HEK293 (cell line): Measurements from ENCODE around the gene RAB3GAP2.

Experiments used
- BCL11B ChIP-seq: fragments of 450-650 bp; formaldehyde crosslinking; IDR thresholded peaks from 2 replicates; pipeline ENCODE4 v1.5.1; 2016; ENCODE audit warnings: low read depth, missing biosample characterization, missing genetic modification characterization
- YY1 ChIP-seq: fragments of 450-650 bp; formaldehyde crosslinking; IDR thresholded peaks from 2 replicates; pipeline ENCODE4 v1.5.1; 2018; ENCODE audit warnings: missing biosample characterization, missing genetic modification characterization
- ZNF302 ChIP-seq: fragments of 450-650 bp; formaldehyde crosslinking; IDR thresholded peaks from 2 replicates; pipeline ENCODE4 v1.5.1; 2016; ENCODE audit warnings: missing biosample characterization, missing genetic modification characterization, low read depth
- ZNF311 ChIP-seq: fragments of 450-650 bp; formaldehyde crosslinking; IDR thresholded peaks from 2 replicates; pipeline ENCODE4 v1.5.1; 2017; ENCODE audit warnings: missing biosample characterization, missing genetic modification characterization, borderline replicate concordance
- ZNF394 ChIP-seq: fragments of 450-650 bp; formaldehyde crosslinking; IDR thresholded peaks from 2 replicates; pipeline ENCODE4 v1.5.1; 2016; ENCODE audit warnings: missing biosample characterization, missing genetic modification characterization, mild to moderate bottlenecking, moderate library complexity, borderline replicate concordance
- ZNF501 ChIP-seq: fragments of 450-650 bp; formaldehyde crosslinking; IDR thresholded peaks from 2 replicates; pipeline ENCODE4 v1.5.1; 2016; ENCODE audit warnings: missing biosample characterization, missing genetic modification characterization
- TF ChIP-seq, protein P1 (sequence below): fragments of 450-650 bp; formaldehyde crosslinking; IDR thresholded peaks from 2 replicates; pipeline ENCODE4 v1.5.1; 2016; ENCODE audit warnings: missing biosample characterization, missing genetic modification characterization
- TF ChIP-seq, protein P2 (sequence below): fragments of 450-650 bp; formaldehyde crosslinking; IDR thresholded peaks from 2 replicates; pipeline ENCODE4 v1.5.1; 2016; ENCODE audit warnings: missing biosample characterization, missing genetic modification characterization

DNA sequence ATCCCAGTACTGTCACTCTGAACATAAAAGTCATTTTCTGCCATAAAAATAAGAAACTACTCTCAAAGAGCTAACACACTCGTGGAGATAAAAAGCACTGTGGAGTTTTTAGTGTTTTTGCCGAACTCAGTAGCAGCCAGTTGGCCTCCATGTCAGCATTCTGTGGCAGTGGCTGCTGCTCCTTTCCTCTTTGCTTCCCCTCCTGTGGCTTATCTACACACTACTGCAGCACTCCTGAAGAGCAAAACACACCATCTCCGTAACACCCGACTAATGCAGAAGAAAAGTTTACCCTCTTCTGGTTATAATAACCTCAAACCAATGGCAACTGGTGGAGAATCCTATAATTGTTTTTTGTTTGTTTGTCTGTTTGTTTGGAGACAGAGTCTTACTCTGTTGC, 44.9 kb downstream of the RAB3GAP2 start:
- TF ChIP-seq, protein P1, sequence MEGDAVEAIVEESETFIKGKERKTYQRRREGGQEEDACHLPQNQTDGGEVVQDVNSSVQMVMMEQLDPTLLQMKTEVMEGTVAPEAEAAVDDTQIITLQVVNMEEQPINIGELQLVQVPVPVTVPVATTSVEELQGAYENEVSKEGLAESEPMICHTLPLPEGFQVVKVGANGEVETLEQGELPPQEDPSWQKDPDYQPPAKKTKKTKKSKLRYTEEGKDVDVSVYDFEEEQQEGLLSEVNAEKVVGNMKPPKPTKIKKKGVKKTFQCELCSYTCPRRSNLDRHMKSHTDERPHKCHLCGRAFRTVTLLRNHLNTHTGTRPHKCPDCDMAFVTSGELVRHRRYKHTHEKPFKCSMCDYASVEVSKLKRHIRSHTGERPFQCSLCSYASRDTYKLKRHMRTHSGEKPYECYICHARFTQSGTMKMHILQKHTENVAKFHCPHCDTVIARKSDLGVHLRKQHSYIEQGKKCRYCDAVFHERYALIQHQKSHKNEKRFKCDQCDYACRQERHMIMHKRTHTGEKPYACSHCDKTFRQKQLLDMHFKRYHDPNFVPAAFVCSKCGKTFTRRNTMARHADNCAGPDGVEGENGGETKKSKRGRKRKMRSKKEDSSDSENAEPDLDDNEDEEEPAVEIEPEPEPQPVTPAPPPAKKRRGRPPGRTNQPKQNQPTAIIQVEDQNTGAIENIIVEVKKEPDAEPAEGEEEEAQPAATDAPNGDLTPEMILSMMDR (tag by site-specific recombination), result no peak
- TF ChIP-seq, protein P2, sequence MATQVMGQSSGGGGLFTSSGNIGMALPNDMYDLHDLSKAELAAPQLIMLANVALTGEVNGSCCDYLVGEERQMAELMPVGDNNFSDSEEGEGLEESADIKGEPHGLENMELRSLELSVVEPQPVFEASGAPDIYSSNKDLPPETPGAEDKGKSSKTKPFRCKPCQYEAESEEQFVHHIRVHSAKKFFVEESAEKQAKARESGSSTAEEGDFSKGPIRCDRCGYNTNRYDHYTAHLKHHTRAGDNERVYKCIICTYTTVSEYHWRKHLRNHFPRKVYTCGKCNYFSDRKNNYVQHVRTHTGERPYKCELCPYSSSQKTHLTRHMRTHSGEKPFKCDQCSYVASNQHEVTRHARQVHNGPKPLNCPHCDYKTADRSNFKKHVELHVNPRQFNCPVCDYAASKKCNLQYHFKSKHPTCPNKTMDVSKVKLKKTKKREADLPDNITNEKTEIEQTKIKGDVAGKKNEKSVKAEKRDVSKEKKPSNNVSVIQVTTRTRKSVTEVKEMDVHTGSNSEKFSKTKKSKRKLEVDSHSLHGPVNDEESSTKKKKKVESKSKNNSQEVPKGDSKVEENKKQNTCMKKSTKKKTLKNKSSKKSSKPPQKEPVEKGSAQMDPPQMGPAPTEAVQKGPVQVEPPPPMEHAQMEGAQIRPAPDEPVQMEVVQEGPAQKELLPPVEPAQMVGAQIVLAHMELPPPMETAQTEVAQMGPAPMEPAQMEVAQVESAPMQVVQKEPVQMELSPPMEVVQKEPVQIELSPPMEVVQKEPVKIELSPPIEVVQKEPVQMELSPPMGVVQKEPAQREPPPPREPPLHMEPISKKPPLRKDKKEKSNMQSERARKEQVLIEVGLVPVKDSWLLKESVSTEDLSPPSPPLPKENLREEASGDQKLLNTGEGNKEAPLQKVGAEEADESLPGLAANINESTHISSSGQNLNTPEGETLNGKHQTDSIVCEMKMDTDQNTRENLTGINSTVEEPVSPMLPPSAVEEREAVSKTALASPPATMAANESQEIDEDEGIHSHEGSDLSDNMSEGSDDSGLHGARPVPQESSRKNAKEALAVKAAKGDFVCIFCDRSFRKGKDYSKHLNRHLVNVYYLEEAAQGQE (tag by site-specific recombination), result no peak
- TF ChIP-seq YY1, result no peak
- TF ChIP-seq ZNF302 (tag by site-specific recombination), result no peak
- TF ChIP-seq ZNF501 (tag by site-specific recombination), result no peak
- no peak for TF ChIP-seq BCL11B (tag by site-specific recombination)
- TF ChIP-seq ZNF394 (tag by site-specific recombination), result no peak
- TF ChIP-seq ZNF311 (tag by site-specific recombination), result no peak
